DMS 273 (cell line): ENCODE results near the gene PAPPA2.

ENCODE experiments used
- DNase-seq: peaks from one replicate; lab custom pipeline; 2025; ENCODE audit not compliant: unreplicated experiment; lab: John Stamatoyannopoulos, UW

The PAPPA2 gene

GRCh38 chr1:176691251-176692228 lies 228.6 kb downstream of the PAPPA2 start:
- peak; percentile 96 for DNase-seq

- peak; percentile 91 for DNase-seq
These were observed 229.5 kb downstream of the PAPPA2 start for GRCh38 chr1:176692431-176692830.

- peak; percentile 16 for DNase-seq
These were observed 230.2 kb downstream of the PAPPA2 start for GRCh38 chr1:176692988-176693696.

GRCh38 chr1:176693697-176694329 lies 230.8 kb downstream of the PAPPA2 start:
- no peak for DNase-seq

GRCh38 chr1:176694713-176695112 lies 231.7 kb downstream of the PAPPA2 start:
- DNase-seq: no peak

- DNase-seq: peak; percentile 81
These were observed 233.1 kb downstream of the PAPPA2 start for GRCh38 chr1:176696109-176696508.

- DNase-seq: no peak
These were observed 233.7 kb downstream of the PAPPA2 start for GRCh38 chr1:176696689-176697088.

GRCh38 chr1:176699821-176700220 lies 236.8 kb downstream of the PAPPA2 start:
- DNase-seq: no peak

GRCh38 chr1:176701151-176701866 lies 238.3 kb downstream of the PAPPA2 start:
- peak; percentile 21 for DNase-seq

GRCh38 chr1:176702901-176703300 lies 239.9 kb downstream of the PAPPA2 start:
- no peak for DNase-seq

- DNase-seq: no peak
These were observed 242.6 kb downstream of the PAPPA2 start for GRCh38 chr1:176705585-176705984.

GRCh38 chr1:176717066-176717750 lies 254.2 kb downstream of the PAPPA2 start:
- peak; percentile 98 for DNase-seq

GRCh38 chr1:176719447-176719846 lies 256.5 kb downstream of the PAPPA2 start:
- no peak for DNase-seq

GRCh38 chr1:176720838-176721237 lies 257.9 kb downstream of the PAPPA2 start:
- DNase-seq: peak; percentile 35

GRCh38 chr1:176733661-176734060 lies 270.7 kb downstream of the PAPPA2 start:
- no peak for DNase-seq

- DNase-seq: no peak
These were observed 272.2 kb downstream of the PAPPA2 start for GRCh38 chr1:176735201-176735600.

GRCh38 chr1:176736015-176736414 lies 273.0 kb downstream of the PAPPA2 start:
- no peak for DNase-seq

- no peak for DNase-seq
These were observed 278.2 kb downstream of the PAPPA2 start for GRCh38 chr1:176741181-176741580.

GRCh38 chr1:176742322-176742721 lies 279.3 kb downstream of the PAPPA2 start:
- no peak for DNase-seq

- DNase-seq: no peak
These were observed 281.2 kb downstream of the PAPPA2 start for GRCh38 chr1:176744142-176744541.
